GM23338 (cell line): Measurements from ENCODE around the gene PKP3. TPM values are rescaled to one million over a fixed set of nuclear protein-coding genes. Genes with fewer than 3 reads are reported as not detected.
"Not testable (repeated sequence)": the region's sequence is repeated elsewhere in the genome, so short reads cannot be mapped to it uniquely, and the experiment has no call there.

ENCODE experiments used
- ATAC-seq: fragments of 200-7000 bp; cut with Tn5 transposase; 3 replicates; pipeline ENCODE4 v1.9.1; 2020
- DNase-seq: peaks from one replicate; pipeline ENCODE4 v3.0.0-alpha.2; 2015; ENCODE audit warnings: low spot score
- H2AFZ ChIP-seq: fragments of 200-600 bp; sonication (generic); 2 replicates; pipeline ENCODE4 v1.8.0; 2016; ENCODE audit warnings: antibody characterized with exemption, mild to moderate bottlenecking, moderate library complexity
- H3F3A ChIP-seq: fragments of 200-600 bp; sonication (generic); replicated peaks from 2 replicates; pipeline ENCODE4 v1.8.0; 2017; ENCODE audit warnings: antibody characterized with exemption, mixed run types, low read depth
- H3K27ac ChIP-seq: fragments of 200-600 bp; sonication (generic); 2 replicates; pipeline ENCODE4 v1.6.1; 2016; ENCODE audit warnings: low read depth
- H3K27me3 ChIP-seq: fragments of 200-600 bp; sonication (generic); 2 replicates; pipeline ENCODE4 v1.8.0; 2016; ENCODE audit warnings: mild to moderate bottlenecking, mixed run types, moderate library complexity; ENCODE audit not compliant: insufficient read depth
- H3K36me3 ChIP-seq: fragments of 200-600 bp; sonication (generic); 2 replicates; pipeline ENCODE4 v1.8.0; 2016; ENCODE audit warnings: mild to moderate bottlenecking; ENCODE audit not compliant: insufficient read depth
- H3K4me1 ChIP-seq: fragments of 200-600 bp; sonication (generic); 2 replicates; pipeline ENCODE4 v1.8.0; 2016; ENCODE audit warnings: mild to moderate bottlenecking, moderate library complexity; ENCODE audit not compliant: insufficient read depth
- H3K4me2 ChIP-seq: fragments of 200-600 bp; sonication (generic); 2 replicates; pipeline ENCODE4 v1.7.1; 2017; ENCODE audit warnings: mixed run types
- H3K4me3 ChIP-seq: fragments of 200-600 bp; sonication (generic); 2 replicates; pipeline ENCODE4 v1.6.1; 2016; ENCODE audit warnings: mixed run types
- H3K79me2 ChIP-seq: fragments of 200-600 bp; sonication (generic); replicated peaks from 2 replicates; pipeline ENCODE4 v1.8.0; 2017; ENCODE audit warnings: mild to moderate bottlenecking; ENCODE audit not compliant: insufficient read depth
- H3K9me2 ChIP-seq: fragments of 200-600 bp; sonication (generic); 2 replicates; pipeline ENCODE4 v1.8.0; 2017; ENCODE audit not compliant: insufficient read depth
- H4K20me1 ChIP-seq: fragments of 200-600 bp; sonication (generic); replicated peaks from 2 replicates; pipeline ENCODE4 v1.8.0; 2017; ENCODE audit warnings: mild to moderate bottlenecking; ENCODE audit not compliant: insufficient read depth
- H3K27ac Mint-ChIP-seq: 2 replicates; pipeline ENCODE4 v1.8.0; 2020; ENCODE audit warnings: inconsistent platforms, mild to moderate bottlenecking, moderate library complexity, mixed read lengths
- H3K27me3 Mint-ChIP-seq: 3 replicates; pipeline ENCODE4 v1.8.0; 2022; ENCODE audit warnings: low read depth, mild to moderate bottlenecking, moderate library complexity, mixed read lengths, inconsistent platforms; ENCODE audit not compliant: insufficient read depth, poor library complexity
- H3K36me3 Mint-ChIP-seq: 3 replicates; pipeline ENCODE4 v1.8.0; 2021; ENCODE audit warnings: low read depth, mild to moderate bottlenecking, inconsistent platforms, moderate library complexity, mixed read lengths
- H3K4me1 Mint-ChIP-seq: 3 replicates; pipeline ENCODE4 v1.8.0; 2020; ENCODE audit warnings: mild to moderate bottlenecking, inconsistent platforms, mixed read lengths
- H3K4me3 Mint-ChIP-seq: 3 replicates; pipeline ENCODE4 v1.8.0; 2021; ENCODE audit warnings: moderate library complexity, mild to moderate bottlenecking, inconsistent platforms, mixed read lengths
- H3K9me3 Mint-ChIP-seq: 3 replicates; pipeline ENCODE4 v1.8.0; 2020; ENCODE audit warnings: moderate library complexity, mild to moderate bottlenecking, inconsistent platforms, mixed read lengths
- ETS1 ChIP-seq: IDR thresholded peaks from 2 replicates; pipeline ENCODE4 v1.6.1; 2016; ENCODE audit warnings: antibody characterized with exemption
- EZH2 ChIP-seq: fragments of 200-600 bp; sonication (generic); IDR thresholded peaks from one replicate; pipeline ENCODE4 v1.8.0; 2017; ENCODE audit warnings: antibody characterized with exemption, mild to moderate bottlenecking, low read depth; ENCODE audit not compliant: unreplicated experiment
- EZH2phosphoT487 ChIP-seq: fragments of 200-600 bp; sonication (generic); IDR thresholded peaks from one replicate; pipeline ENCODE4 v1.8.1; 2018; ENCODE audit warnings: antibody characterized with exemption; ENCODE audit not compliant: unreplicated experiment
- NANOG ChIP-seq: IDR thresholded peaks from 2 replicates; pipeline ENCODE4 v1.6.1; 2016; ENCODE audit warnings: antibody characterized with exemption, borderline replicate concordance
- POLR2AphosphoS5 ChIP-seq: IDR thresholded peaks from 2 replicates; pipeline ENCODE4 v1.6.1; 2016; ENCODE audit warnings: antibody characterized with exemption, low read depth
- REST ChIP-seq: IDR thresholded peaks from one replicate; pipeline ENCODE4 v1.6.1; 2018; ENCODE audit warnings: antibody characterized with exemption; ENCODE audit not compliant: unreplicated experiment
- ZNF114 ChIP-seq: fragments of 250-450 bp; sonication (Bioruptor Pico); IDR thresholded peaks from 2 replicates; pipeline ENCODE4 v1.5.0; 2020; ENCODE audit warnings: mild to moderate bottlenecking, moderate library complexity
- ZNF331 ChIP-seq: fragments of 250-450 bp; sonication (Bioruptor Pico); IDR thresholded peaks from 2 replicates; pipeline ENCODE4 v1.5.0; 2020; ENCODE audit warnings: low read depth, mild to moderate bottlenecking, moderate library complexity
- ZNF462 ChIP-seq: fragments of 250-450 bp; sonication (Bioruptor Pico); IDR thresholded peaks from 2 replicates; pipeline ENCODE4 v1.5.0; 2020; ENCODE audit warnings: mild to moderate bottlenecking, moderate library complexity
- polyA plus RNA-seq: library from polyadenylated mRNA; unstranded; fragments of >200 nt; fragmentation: Nextera tagmentation; extraction: Ambion mirVana; gene quantifications from 2 replicates; pipeline ENCODE4 v1.2.1, GENCODE V29; 2016
- total RNA-seq: library from RNA; depleted of rRNA; stranded (reverse); fragments of >200 nt; shearing (Covaris generic); gene quantifications from 2 replicates; pipeline ENCODE4 v1.2.3, GENCODE V29; 2014

PKP3 gene
- total and polyA plus RNA-seq, 2 experiments from 2014 or later = 7.2 to 23.0 TPM

- no peak for TF ChIP-seq ZNF462
- TF ChIP-seq REST = no peak
- TF ChIP-seq EZH2 = no peak
- no peak for TF ChIP-seq NANOG
- TF ChIP-seq ZNF331 (CRISPR knock-in tag) = no peak
- no peak for TF ChIP-seq POLR2AphosphoS5
- TF ChIP-seq ZNF114 = no peak
- no peak for TF ChIP-seq ETS1
- no peak for TF ChIP-seq EZH2phosphoT487
Observed at GRCh38 chr11:424232-424631, 30.2 kb downstream of the PKP3 start (continued).

DNA sequence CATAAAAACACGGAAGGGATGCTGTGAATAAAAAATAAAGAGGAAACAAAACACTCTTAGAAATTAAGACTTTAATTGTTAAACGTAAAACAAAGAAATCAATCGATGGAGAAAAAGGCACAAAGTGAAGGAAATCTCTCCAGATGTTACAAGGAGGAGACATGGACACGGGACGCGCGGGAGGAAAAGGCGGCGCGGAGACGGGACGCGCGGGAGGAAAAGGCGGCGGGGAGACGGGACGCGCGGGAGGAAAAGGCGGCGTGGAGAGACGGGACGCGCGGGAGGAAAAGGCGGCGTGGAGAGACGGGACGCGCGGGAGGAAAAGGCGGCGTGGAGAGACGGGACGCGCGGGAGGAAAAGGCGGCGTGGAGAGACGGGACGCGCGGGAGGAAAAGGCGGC, 30.8 kb downstream of the PKP3 start:
- not testable (repeated sequence) for H3K36me3 ChIP-seq, H3K79me2 ChIP-seq, H3K27ac Mint-ChIP-seq, H3K9me2 ChIP-seq, H3K4me3 ChIP-seq, H3K4me1 ChIP-seq, H2AFZ ChIP-seq, H3K27me3 ChIP-seq, ATAC-seq, H3K27me3 Mint-ChIP-seq, H3F3A ChIP-seq, H3K4me1 Mint-ChIP-seq, H3K4me2 ChIP-seq, H3K27ac ChIP-seq, H4K20me1 ChIP-seq, H3K9me3 Mint-ChIP-seq, DNase-seq, H3K36me3 Mint-ChIP-seq
- peak overlapping the region; percentile 34; the same call in 1 of the 3 replicates for H3K4me3 Mint-ChIP-seq
